Gastrocnemius medialis (tissue), 4 donors: Measurements from ENCODE around the gene SLITRK5. TPM values are rescaled to one million over a fixed set of nuclear protein-coding genes. Genes with fewer than 3 reads are reported as not detected.

Source experiments
- ATAC-seq, 2 donors: fragments of 150-250 bp; one replicate each; pipeline ENCODE4 v1.9.1; 2016
- DNase-seq, 2 donors: peaks; one replicate each; pipeline ENCODE4 v3.0.0-alpha.2; 2019
- H3K27ac ChIP-seq, 4 donors: fragments of 200-600 bp; sonication (generic); 1 replicate in 1 of 4; 2 replicates in 3 of 4; pipeline ENCODE4 v1.5.1; 2016 to 2018; ENCODE audit warnings: mild to moderate bottlenecking in 2 of 4, moderate library complexity in 1 of 4
- H3K27me3 ChIP-seq, 3 donors: fragments of 200-600 bp; sonication (generic) in 2 of 3; 1 replicate in 1 of 3; 2 replicates in 2 of 3; pipeline versions ENCODE4 v1.5.1 to v1.6.0; 2016 to 2019; ENCODE audit warnings: mild to moderate bottlenecking in 1 of 3, moderate library complexity in 1 of 3
- H3K36me3 ChIP-seq, 2 donors: fragments of 200-600 bp; sonication (generic) in 1 of 2; one replicate each; pipeline ENCODE4 v1.5.1; 2017 to 2018
- H3K4me1 ChIP-seq, 2 donors: fragments of 200-600 bp; sonication (generic) in 1 of 2; one replicate each; pipeline ENCODE4 v1.5.1; 2016 to 2017; ENCODE audit warnings: mild to moderate bottlenecking in 2 of 2
- H3K4me3 ChIP-seq, 4 donors: fragments of 200-600 bp; sonication (generic) in 3 of 4; 1 replicate in 1 of 4; 2 replicates in 3 of 4; pipeline ENCODE4 v1.5.1; 2016 to 2019; ENCODE audit warnings: mild to moderate bottlenecking in 2 of 4
- H3K9me3 ChIP-seq, 3 donors: fragments of 200-600 bp; sonication (generic) in 2 of 3; 1 replicate in 1 of 3; 2 replicates in 2 of 3; pipeline ENCODE4 v1.5.1; 2016 to 2019
- POLR2A ChIP-seq, 2 donors: fragments of 450-650 bp; IDR thresholded peaks; one replicate each; pipeline ENCODE4 v1.6.1; 2017; ENCODE audit warnings: antibody characterized with exemption in 2 of 2, mild to moderate bottlenecking in 2 of 2, moderate library complexity in 2 of 2
- in situ Hi-C, 4 donors: fragments of 200-750 bp; cut with MboI; loops; one replicate each; pipeline versions ENCODE4 v1.15.0 to v1.8.0; 2017; ENCODE audit warnings: low sequenced_read_pairs in 4 of 4
- intact Hi-C: fragments of 100-400 bp; cut with DNase I; formaldehyde crosslinking; loops from one replicate; pipeline ENCODE4 v1.15.1; 2023; ENCODE audit warnings: low total_unique reads
- total RNA-seq, 4 donors: library from RNA; depleted of rRNA; stranded (reverse); fragments of >200 nt; gene quantifications; one replicate each; pipeline versions ENCODE4 v1.1.0 to v1.2.3, GENCODE V29; 2016
- TF ChIP-seq, protein P1 (sequence below), 5 experiments: fragments of 450-650 bp in 3 of 5; fragments of 200-600 bp in 2 of 5; sonication (generic) in 2 of 5; IDR thresholded peaks in 4 of 5; conservative IDR thresholded peaks in 1 of 5; 1 replicate in 4 of 5; 2 replicates in 1 of 5; pipeline ENCODE4 v1.5.1; 2016 to 2019; ENCODE audit warnings: antibody characterized with exemption in 5 of 5, mild to moderate bottlenecking in 3 of 5, moderate library complexity in 3 of 5

The SLITRK5 gene
- total RNA-seq, 4 donors from 2014 or later = under 0.01 TPM; not detected in 2

DNA sequence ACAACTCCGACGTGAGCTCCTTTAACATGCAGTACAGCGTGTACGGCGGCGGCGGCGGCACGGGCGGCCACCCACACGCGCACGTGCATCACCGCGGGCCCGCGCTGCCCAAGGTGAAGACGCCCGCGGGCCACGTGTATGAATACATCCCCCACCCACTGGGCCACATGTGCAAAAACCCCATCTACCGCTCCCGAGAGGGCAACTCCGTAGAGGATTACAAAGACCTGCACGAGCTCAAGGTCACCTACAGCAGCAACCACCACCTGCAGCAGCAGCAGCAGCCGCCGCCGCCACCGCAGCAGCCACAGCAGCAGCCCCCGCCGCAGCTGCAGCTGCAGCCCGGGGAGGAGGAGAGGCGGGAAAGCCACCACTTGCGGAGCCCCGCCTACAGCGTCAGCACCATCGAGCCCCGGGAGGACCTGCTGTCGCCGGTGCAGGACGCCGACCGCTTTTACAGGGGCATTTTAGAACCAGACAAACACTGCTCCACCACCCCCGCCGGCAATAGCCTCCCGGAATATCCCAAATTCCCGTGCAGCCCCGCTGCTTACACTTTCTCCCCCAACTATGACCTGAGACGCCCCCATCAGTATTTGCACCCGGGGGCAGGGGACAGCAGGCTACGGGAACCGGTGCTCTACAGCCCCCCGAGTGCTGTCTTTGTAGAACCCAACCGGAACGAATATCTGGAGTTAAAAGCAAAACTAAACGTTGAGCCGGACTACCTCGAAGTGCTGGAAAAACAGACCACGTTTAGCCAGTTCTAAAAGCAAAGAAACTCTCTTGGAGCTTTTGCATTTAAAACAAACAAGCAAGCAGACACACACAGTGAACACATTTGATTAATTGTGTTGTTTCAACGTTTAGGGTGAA lies 6.6 kb downstream of the SLITRK5 start:
- TF ChIP-seq POLR2A (IDR thresholded peaks at IDR 0.05) = no peak
- TF ChIP-seq, protein P1, sequence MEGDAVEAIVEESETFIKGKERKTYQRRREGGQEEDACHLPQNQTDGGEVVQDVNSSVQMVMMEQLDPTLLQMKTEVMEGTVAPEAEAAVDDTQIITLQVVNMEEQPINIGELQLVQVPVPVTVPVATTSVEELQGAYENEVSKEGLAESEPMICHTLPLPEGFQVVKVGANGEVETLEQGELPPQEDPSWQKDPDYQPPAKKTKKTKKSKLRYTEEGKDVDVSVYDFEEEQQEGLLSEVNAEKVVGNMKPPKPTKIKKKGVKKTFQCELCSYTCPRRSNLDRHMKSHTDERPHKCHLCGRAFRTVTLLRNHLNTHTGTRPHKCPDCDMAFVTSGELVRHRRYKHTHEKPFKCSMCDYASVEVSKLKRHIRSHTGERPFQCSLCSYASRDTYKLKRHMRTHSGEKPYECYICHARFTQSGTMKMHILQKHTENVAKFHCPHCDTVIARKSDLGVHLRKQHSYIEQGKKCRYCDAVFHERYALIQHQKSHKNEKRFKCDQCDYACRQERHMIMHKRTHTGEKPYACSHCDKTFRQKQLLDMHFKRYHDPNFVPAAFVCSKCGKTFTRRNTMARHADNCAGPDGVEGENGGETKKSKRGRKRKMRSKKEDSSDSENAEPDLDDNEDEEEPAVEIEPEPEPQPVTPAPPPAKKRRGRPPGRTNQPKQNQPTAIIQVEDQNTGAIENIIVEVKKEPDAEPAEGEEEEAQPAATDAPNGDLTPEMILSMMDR (IDR thresholded peaks at IDR 0.05 in 4 of 5, conservative IDR thresholded peaks at IDR 0.05 in 1 of 5) = no peak

DNA sequence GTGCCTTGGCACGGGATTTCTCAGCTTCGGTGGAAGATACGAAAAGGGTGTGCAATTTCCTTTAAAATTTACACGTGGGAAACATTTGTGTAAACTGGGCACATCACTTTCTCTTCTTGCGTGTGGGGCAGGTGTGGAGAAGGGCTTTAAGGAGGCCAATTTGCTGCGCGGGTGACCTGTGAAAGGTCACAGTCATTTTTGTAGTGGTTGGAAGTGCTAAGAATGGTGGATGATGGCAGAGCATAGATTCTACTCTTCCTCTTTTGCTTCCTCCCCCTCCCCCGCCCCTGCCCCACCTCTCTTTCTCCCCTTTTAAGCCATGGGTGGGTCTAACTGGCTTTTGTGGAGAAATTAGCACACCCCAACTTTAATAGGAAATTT lies 7.2 kb downstream of the SLITRK5 start:
- intact Hi-C loops (no loop called here), in situ Hi-C loops (no loop called here)
- no peak overlapping the region for H3K27ac ChIP-seq
- H3K4me1 ChIP-seq = no peaks in the 10 kb centered on the region
- TF ChIP-seq, protein P1 (IDR thresholded peaks at IDR 0.05 in 4 of 5, conservative IDR thresholded peaks at IDR 0.05 in 1 of 5) = no peak
- no peak for TF ChIP-seq POLR2A (IDR thresholded peaks at IDR 0.05)
- H3K27me3 ChIP-seq = peaks cover 25 to 45% (median 38%) of the 10 kb centered on the region in 3 donors
- ATAC-seq = no peak
- no peaks in the 10 kb centered on the region for H3K9me3 ChIP-seq
- no peaks in the 10 kb centered on the region for H3K36me3 ChIP-seq
- peak overlapping the region in 2 of 4 donors; percentile 35 to 42 for H3K4me3 ChIP-seq
- DNase-seq = no peak

More for the DNA sequence above, 6.6 kb downstream of the SLITRK5 start:
- ATAC-seq (no peak), DNase-seq (no peak)
- intact Hi-C loops = no loop called here
- H3K4me3 ChIP-seq = peak overlapping the region; percentile 32 to 42 (median 35)
- no peak overlapping the region for H3K27ac ChIP-seq
- in situ Hi-C loops = no loop called here
- no peaks in the 10 kb centered on the region for H3K9me3 ChIP-seq
- H3K4me1 ChIP-seq = peaks cover 0 to 4% of the 10 kb centered on the region in 2 donors
- H3K36me3 ChIP-seq = no peaks in the 10 kb centered on the region
- H3K27me3 ChIP-seq = peaks cover 31 to 51% (median 44%) of the 10 kb centered on the region in 3 donors

- Histone ChIP-seq H3K4me1 (no peaks in the 10 kb centered on the region), H3K9me3 (no peaks in the 10 kb centered on the region), H3K36me3 (no peaks in the 10 kb centered on the region), H3K27me3 (peaks cover 8 to 26% (median 20%) of the 10 kb centered on the region in 3 donors), H3K4me3 (no peak overlapping the region), H3K27ac (no peak overlapping the region)
- DNase-seq (no peak), ATAC-seq (no peak)
- intact Hi-C loops = no loop called here
- TF ChIP-seq POLR2A (IDR thresholded peaks at IDR 0.05) = no peak
- TF ChIP-seq, protein P1 (IDR thresholded peaks at IDR 0.05 in 4 of 5, conservative IDR thresholded peaks at IDR 0.05 in 1 of 5) = no peak
- in situ Hi-C loops = no loop called here
Observed at GRCh38 chr13:87680298-87680697, 9.1 kb downstream of the SLITRK5 start.

- Histone ChIP-seq H3K27me3 (no peaks in the 10 kb centered on the region), H3K4me1 (no peaks in the 10 kb centered on the region), H3K27ac (no peak overlapping the region), H3K4me3 (no peak overlapping the region), H3K36me3 (no peaks in the 10 kb centered on the region), H3K9me3 (no peaks in the 10 kb centered on the region)
- intact Hi-C loops (no loop called here), in situ Hi-C loops (no loop called here)
- TF ChIP-seq, protein P1 (IDR thresholded peaks at IDR 0.05 in 4 of 5, conservative IDR thresholded peaks at IDR 0.05 in 1 of 5) = no peak
- no peak for TF ChIP-seq POLR2A (IDR thresholded peaks at IDR 0.05)
- no peak for DNase-seq
- no peak for ATAC-seq
Observed at GRCh38 chr13:87684850-87685742, 13.9 kb downstream of the SLITRK5 start.
